NCI-H2081 (cell line): ENCODE data around the gene SOX2.

Experiments used
- DNase-seq, 2 experiments: peaks; one replicate each; lab custom pipeline; 2025; lab: John Stamatoyannopoulos, UW

Gene SOX2

GRCh38 chr3:181722766-181723425 lies 11.2 kb downstream of the SOX2 start:
- DNase-seq: no peak

- DNase-seq: no peak
These were observed 12.0 kb downstream of the SOX2 start for GRCh38 chr3:181723625-181724191.

- no peak for DNase-seq
These were observed 12.7 kb downstream of the SOX2 start for GRCh38 chr3:181724192-181724965.

- no peak for DNase-seq
These were observed 13.5 kb downstream of the SOX2 start for GRCh38 chr3:181725131-181725731.

- DNase-seq: no peak
These were observed 14.1 kb downstream of the SOX2 start for GRCh38 chr3:181725830-181726229.

- DNase-seq: peak; percentile 89 to 96
These were observed 14.9 kb downstream of the SOX2 start for GRCh38 chr3:181726351-181727330.

- DNase-seq: peak; percentile 80 to 86
These were observed 15.8 kb downstream of the SOX2 start for GRCh38 chr3:181727341-181728032.

- DNase-seq: peak in 1 of 2 experiments; percentile 29
These were observed 17.0 kb downstream of the SOX2 start for GRCh38 chr3:181728470-181729340.

- DNase-seq: peak; percentile 47 to 50
These were observed 17.7 kb downstream of the SOX2 start for GRCh38 chr3:181729341-181729869.

- DNase-seq: peak in 1 of 2 experiments; percentile 37
These were observed 18.6 kb downstream of the SOX2 start for GRCh38 chr3:181730316-181730715.

GRCh38 chr3:181730934-181731333 lies 19.2 kb downstream of the SOX2 start:
- no peak for DNase-seq

- no peak for DNase-seq
These were observed 24.2 kb downstream of the SOX2 start for GRCh38 chr3:181735911-181736310.

GRCh38 chr3:181738551-181738950 lies 26.8 kb downstream of the SOX2 start:
- no peak for DNase-seq

GRCh38 chr3:181739628-181740027 lies 27.9 kb downstream of the SOX2 start:
- no peak for DNase-seq

- DNase-seq: no peak
These were observed 29.7 kb downstream of the SOX2 start for GRCh38 chr3:181741417-181741816.

GRCh38 chr3:181752202-181752671 lies 40.5 kb downstream of the SOX2 start:
- peak; percentile 74 to 75 for DNase-seq

GRCh38 chr3:181753391-181753790 lies 41.7 kb downstream of the SOX2 start:
- DNase-seq: peak; percentile 68 to 80

- DNase-seq: peak; percentile 60 to 70
These were observed 44.2 kb downstream of the SOX2 start for GRCh38 chr3:181755959-181756358.

GRCh38 chr3:181756645-181757297 lies 45.0 kb downstream of the SOX2 start:
- peak; percentile 33 to 62 for DNase-seq
